ENCODE results near the gene ZNF516. TPM values are rescaled to one million over a fixed set of nuclear protein-coding genes. Genes with fewer than 3 reads are reported as not detected.

Gene ZNF516
- total and polyA plus RNA-seq, 2 of the 4 experiments (the other 2 are of a cell fraction), result 7.9 to 16.9 TPM

GRCh38 chr18:76364282-76365259 lies 130.5 kb downstream of the ZNF516 start:
- Histone ChIP-seq H3K4ac (ENCODE audit: low read depth, low read length) (0 out of 2 replicates have a peak overlapping the region, but pooled peaks have one; percentile 4), H3K4me2 (ENCODE audit: low read depth, low read length) (no peak overlapping the region), H3K79me1 (ENCODE audit: low read depth in 1 of 2, low read length in 2 of 2) (peaks cover 27 to 71% of the 10 kb centered on the region in 2 experiments), H4K8ac (ENCODE audit: low read depth in 2 of 2, low read length in 2 of 2) (no peak overlapping the region), H3K9me1 (ENCODE audit: insufficient read depth, low read length) (peaks cover 34% of the 10 kb centered on the region), H2BK20ac (ENCODE audit: low read depth, low read length) (0 out of 2 replicates have a peak overlapping the region, but pooled peaks have one; percentile 9), H2BK5ac (ENCODE audit: low read depth, low read length, poor library complexity, severe bottlenecking) (peak overlapping the region; percentile 52), H4K20me1 (ENCODE audit: insufficient read depth, low read length) (peaks cover 18% of the 10 kb centered on the region), H4K5ac (ENCODE audit: low read depth, low read length) (no peak overlapping the region), H3K18ac (ENCODE audit: low read depth, low read length) (no peak overlapping the region), H4K91ac (ENCODE audit: insufficient read depth, low read depth, low read length) (0 out of 2 replicates have a peak overlapping the region, but pooled peaks have one; percentile 6), H3K36me3 (ENCODE audit: control insufficient read depth, insufficient read depth, low read length) (peaks cover 23% of the 10 kb centered on the region), H3K56ac (ENCODE audit: extremely low read depth, insufficient read depth, low read length) (no peak overlapping the region), H2AK5ac (ENCODE audit: low read depth, low read length) (no peak overlapping the region), H2AFZ (replicated peaks; ENCODE audit: low read length, poor library complexity) (no peak overlapping the region), H3K4me3 (ENCODE audit: insufficient read depth, low read depth, low read length) (no peak overlapping the region), H3K27ac (ENCODE audit: insufficient read depth, low read length) (no peak overlapping the region), H3K27me3 (ENCODE audit: control insufficient read depth, insufficient read depth, low read length) (no peaks in the 10 kb centered on the region), H3K9me3 (ENCODE audit: control insufficient read depth, insufficient read depth, low read length) (no peaks in the 10 kb centered on the region), H2BK120ac (ENCODE audit: low read depth, low read length) (no peak overlapping the region; the same call in 1 of the 2 replicates), H3K14ac (replicated peaks; ENCODE audit: low read depth, low read length) (no peak overlapping the region), H3K23ac (ENCODE audit: low read depth, low read length) (no peak overlapping the region; the same call in 1 of the 2 replicates), H2BK15ac (ENCODE audit: low read depth, low read length) (no peak overlapping the region; the same call in 2 of the 3 replicates), H2AK9ac (replicated peaks; ENCODE audit: low read depth, low read length, poor library complexity) (no peak overlapping the region), H3K4me1 (ENCODE audit: control insufficient read depth, insufficient read depth, low read length) (peaks cover 15% of the 10 kb centered on the region), H3K9ac (ENCODE audit: low read depth, low read length) (no peak overlapping the region)
- no peak for ATAC-seq (ENCODE audit: low read depth)
- in situ Hi-C loops (cut with MboI; ENCODE audit: low sequenced_read_pairs) (loop anchor here (25.0 kb wide), 2 partner anchors 877 to 1152 kb away; partner anchors contain the start of genes PTGR3 and TSHZ1), dilution Hi-C loops (cut with HindIII; ENCODE audit: low sequenced_read_pairs, unreplicated experiment) (no loop called here), intact Hi-C loops (cut with micrococcal nuclease) (no loop called here)
- DNase-seq, result no peak
- CTCF ChIA-PET, result interaction anchor here (0.6 to 1.2 kb wide), 2 partner anchors 34 to 1084 kb away, joined by 3 to 5 read pairs; no protein-coding TSS in a partner anchor
- BruUV-seq (replicated peaks), result no TSS peak
- POLR2A ChIA-PET (ENCODE audit: unreplicated experiment), result no interaction called here
- WGBS, 2 experiments (ENCODE audit: extremely low coverage in 2 of 2, insufficient read length in 1 of 2), result no CpG with 5 or more reads among the region's 14 CpGs
- no peak for TF ChIP-seq NFE2L2 (IDR thresholded peaks at IDR 0.05; ENCODE audit: low read depth, low read length)
- TF ChIP-seq RCOR1 (IDR thresholded peaks at IDR 0.05; ENCODE audit: insufficient replicate concordance, low read length), result no peak
- TF ChIP-seq, protein P1, sequence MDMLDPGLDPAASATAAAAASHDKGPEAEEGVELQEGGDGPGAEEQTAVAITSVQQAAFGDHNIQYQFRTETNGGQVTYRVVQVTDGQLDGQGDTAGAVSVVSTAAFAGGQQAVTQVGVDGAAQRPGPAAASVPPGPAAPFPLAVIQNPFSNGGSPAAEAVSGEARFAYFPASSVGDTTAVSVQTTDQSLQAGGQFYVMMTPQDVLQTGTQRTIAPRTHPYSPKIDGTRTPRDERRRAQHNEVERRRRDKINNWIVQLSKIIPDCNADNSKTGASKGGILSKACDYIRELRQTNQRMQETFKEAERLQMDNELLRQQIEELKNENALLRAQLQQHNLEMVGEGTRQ (IDR thresholded peaks at IDR 0.05; ENCODE audit: low read depth, low read length), result no peak
- TF ChIP-seq FOS (IDR thresholded peaks at IDR 0.05; ENCODE audit: low read depth, low read length), result no peak
- no peak for TF ChIP-seq RFX5 (IDR thresholded peaks at IDR 0.05; ENCODE audit: low read depth, low read length)
- no peak for TF ChIP-seq ELK1 (IDR thresholded peaks at IDR 0.05; ENCODE audit: borderline replicate concordance, low read depth, low read length)
- no peak for TF ChIP-seq RAD21 (IDR thresholded peaks at IDR 0.05; ENCODE audit: low read length)
- no peak for TF ChIP-seq MXI1 (IDR thresholded peaks at IDR 0.05; ENCODE audit: borderline replicate concordance, low read depth, low read length)
- no peak for TF ChIP-seq MAZ (IDR thresholded peaks at IDR 0.05; ENCODE audit: borderline replicate concordance, low read depth, low read length)
- no peak for TF ChIP-seq CEBPB (IDR thresholded peaks at IDR 0.05; ENCODE audit: low read depth, low read length)
- TF ChIP-seq CTCF (conservative IDR thresholded peaks at IDR 0.05; ENCODE audit: low read depth, low read length), result no peak
- no peak for TF ChIP-seq BHLHE40 (IDR thresholded peaks at IDR 0.05; ENCODE audit: low read depth, low read length)
- no peak for TF ChIP-seq POLR2A (IDR thresholded peaks at IDR 0.05; ENCODE audit: low read depth, low read length)
